Mammary epithelial cell (primary cell): Measurements from ENCODE around the gene CDK4.

ENCODE experiments used
- CTCF ChIP-seq, 2 donors: IDR thresholded peaks in 1 of 2; conservative IDR thresholded peaks in 1 of 2; 2 replicates each; pipeline ENCODE4 v1.5.1; 2011 to 2012; ENCODE audit warnings: inconsistent platforms in 2 of 2, low read length in 2 of 2, mild to moderate bottlenecking in 2 of 2, control low read depth in 1 of 2, low read depth in 1 of 2; ENCODE audit not compliant: insufficient read depth in 1 of 2; ENCODE audit errors: extremely low read depth in 1 of 2
- EZH2 ChIP-seq: IDR thresholded peaks from 2 replicates; pipeline ENCODE4 v1.6.1; 2012; ENCODE audit warnings: low read length, inconsistent platforms, borderline replicate concordance

- no peak for TF ChIP-seq EZH2
- TF ChIP-seq CTCF (conservative IDR thresholded peaks at IDR 0.05 in 1 of 2, IDR thresholded peaks at IDR 0.05 in 1 of 2; ENCODE audit: extremely low read depth in 1 of 2, insufficient read depth in 1 of 2, low read depth in 1 of 2, low read length in 2 of 2), result no peak
Observed at GRCh38 chr12:57782243-57782607, 30.1 kb upstream of the CDK4 start.
